AG09309 (cell line): ENCODE data around the gene PIP5K1C.

Experiments
- DNase-seq: peaks from one replicate; pipeline ENCODE4 v3.0.0-alpha.2; 2010; ENCODE audit warnings: low read depth
- H3K4me3 ChIP-seq: 2 replicates; pipeline ENCODE4 v1.5.1; 2011; ENCODE audit warnings: mild to moderate bottlenecking, low read depth, low read length, moderate library complexity; ENCODE audit not compliant: control insufficient read depth
- TF ChIP-seq, protein P1 (sequence below): IDR thresholded peaks from 2 replicates; pipeline ENCODE4 v1.5.1; 2011; ENCODE audit warnings: mild to moderate bottlenecking, low read depth, low read length, inconsistent platforms; ENCODE audit not compliant: insufficient read depth, control insufficient read depth; ENCODE audit errors: missing control alignments

The PIP5K1C gene

DNA sequence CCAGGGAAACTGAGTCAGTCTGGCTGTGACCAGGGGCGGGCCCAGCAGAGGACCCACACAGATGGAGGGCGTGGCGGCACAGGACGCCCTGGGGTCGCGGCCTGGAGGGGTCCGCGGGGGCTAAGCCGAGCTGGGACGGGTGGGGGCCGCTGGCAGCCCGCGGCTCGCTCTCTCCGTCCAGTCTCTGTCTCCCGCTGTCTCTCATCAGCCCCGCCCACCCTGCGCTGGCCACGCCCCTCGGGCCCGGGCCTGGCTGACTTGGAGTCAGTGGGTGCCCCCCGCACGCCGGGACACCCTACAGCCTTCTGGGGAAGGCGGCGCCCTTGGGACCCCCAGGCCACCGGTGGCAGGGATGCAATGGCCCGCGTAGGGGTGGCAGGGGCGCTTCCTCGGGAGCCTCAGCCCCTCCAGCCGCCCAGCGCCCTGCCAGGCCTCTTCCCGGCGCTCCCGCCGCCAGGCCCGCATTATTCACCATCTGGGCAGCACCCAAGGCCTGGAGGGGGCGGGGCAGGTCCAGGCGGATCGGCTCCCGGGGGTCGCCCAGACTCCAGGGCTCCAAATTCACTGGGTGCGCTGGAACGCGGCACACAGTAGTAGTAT lies 93.5 kb downstream of the PIP5K1C start, which contains the start of gene TBXA2R:
Gene TBXA2R, minus strand, starts transcription at position 186 of the 600 bp plus-strand sequence. CDS start 6,241 bp downstream, outside the sequence.
- peak within 1 kb of the TSS; percentile 44 for H3K4me3 ChIP-seq
- TF ChIP-seq, protein P1, sequence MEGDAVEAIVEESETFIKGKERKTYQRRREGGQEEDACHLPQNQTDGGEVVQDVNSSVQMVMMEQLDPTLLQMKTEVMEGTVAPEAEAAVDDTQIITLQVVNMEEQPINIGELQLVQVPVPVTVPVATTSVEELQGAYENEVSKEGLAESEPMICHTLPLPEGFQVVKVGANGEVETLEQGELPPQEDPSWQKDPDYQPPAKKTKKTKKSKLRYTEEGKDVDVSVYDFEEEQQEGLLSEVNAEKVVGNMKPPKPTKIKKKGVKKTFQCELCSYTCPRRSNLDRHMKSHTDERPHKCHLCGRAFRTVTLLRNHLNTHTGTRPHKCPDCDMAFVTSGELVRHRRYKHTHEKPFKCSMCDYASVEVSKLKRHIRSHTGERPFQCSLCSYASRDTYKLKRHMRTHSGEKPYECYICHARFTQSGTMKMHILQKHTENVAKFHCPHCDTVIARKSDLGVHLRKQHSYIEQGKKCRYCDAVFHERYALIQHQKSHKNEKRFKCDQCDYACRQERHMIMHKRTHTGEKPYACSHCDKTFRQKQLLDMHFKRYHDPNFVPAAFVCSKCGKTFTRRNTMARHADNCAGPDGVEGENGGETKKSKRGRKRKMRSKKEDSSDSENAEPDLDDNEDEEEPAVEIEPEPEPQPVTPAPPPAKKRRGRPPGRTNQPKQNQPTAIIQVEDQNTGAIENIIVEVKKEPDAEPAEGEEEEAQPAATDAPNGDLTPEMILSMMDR, result no peak
- no peak for DNase-seq

DNA sequence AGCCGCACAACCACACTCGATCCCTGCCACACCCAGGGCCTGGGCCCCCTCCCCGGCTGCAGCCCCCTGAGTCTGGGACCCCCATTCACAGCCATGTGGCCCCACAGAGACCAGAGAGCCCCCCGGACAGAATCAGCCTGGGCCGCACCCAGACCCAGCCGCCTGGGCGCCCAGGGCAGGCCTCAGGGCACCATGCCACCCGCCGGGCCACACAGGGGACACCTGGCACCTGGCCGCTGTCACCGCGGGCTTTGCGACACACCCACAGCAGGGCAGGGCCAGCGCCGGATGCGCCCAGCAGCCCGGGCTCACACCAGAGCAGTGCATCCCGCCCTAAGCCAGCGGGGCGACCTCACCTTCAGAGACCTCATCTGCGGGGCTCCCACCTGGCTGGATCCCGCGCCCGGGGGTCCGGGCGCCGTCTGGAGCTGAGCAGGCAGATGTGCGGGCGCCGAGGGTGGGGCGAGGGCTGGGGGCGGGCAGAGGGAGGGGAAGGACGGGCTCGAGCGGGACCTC lies 94.0 kb downstream of the PIP5K1C start:
- TF ChIP-seq, protein P1, result no peak
- DNase-seq, result no peak
- peak overlapping the region; percentile 44 for H3K4me3 ChIP-seq

DNA sequence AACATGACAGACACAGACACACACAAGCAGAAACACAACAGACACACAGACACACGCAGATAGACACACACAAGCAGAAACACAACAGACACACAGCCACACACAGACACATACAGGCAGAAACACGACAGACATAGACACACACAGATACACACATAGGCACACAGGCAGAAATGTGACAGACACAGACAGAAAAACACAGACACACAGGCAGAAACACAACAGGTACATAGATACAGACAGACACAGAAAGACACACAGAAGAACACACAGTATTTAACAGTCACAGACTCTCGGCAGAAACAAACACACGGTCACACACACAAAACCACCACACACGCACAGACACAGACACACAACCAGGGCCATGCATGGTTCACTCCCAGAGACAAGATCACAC lies 94.5 kb downstream of the PIP5K1C start:
- peak overlapping the region; percentile 44 for H3K4me3 ChIP-seq
- no peak for DNase-seq
- TF ChIP-seq, protein P1, result no peak

DNA sequence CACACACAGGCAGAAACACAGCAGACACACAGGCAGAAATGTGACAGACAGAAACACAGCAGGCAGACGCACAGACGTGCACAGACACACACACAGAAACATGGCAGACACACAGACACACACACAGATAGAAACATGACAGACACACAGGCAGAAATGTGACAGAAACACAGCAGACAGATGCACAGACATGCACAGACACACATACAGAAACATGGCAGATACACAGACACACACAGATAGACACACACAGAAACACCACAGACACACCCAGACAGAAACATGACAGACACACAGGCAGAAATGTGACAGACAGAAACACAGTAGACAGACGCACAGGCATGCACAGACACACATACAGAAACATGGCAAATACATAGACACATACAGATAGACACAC lies 94.9 kb downstream of the PIP5K1C start:
- DNase-seq, result no peak
- no peak overlapping the region for H3K4me3 ChIP-seq

DNA sequence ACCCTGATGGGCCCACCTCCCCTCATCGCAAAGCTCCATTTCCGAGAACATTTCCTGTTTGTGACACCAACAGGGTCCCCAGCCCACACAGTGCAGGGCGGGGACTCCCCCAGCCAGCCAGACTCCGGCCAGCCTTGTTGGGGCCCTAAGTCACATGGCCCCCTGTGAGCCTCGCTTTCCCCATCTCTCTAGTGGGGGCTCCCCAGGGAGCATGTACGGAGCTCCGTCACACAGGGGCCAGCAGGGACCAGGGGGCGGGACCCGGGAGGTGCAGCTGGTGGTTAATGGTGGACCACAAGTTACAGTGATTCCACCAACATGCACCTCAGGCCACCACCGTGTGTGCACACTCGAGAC lies 95.3 kb downstream of the PIP5K1C start:
- DNase-seq, result no peak
- TF ChIP-seq, protein P1, result no peak
- no peak overlapping the region for H3K4me3 ChIP-seq

More for the DNA sequence above, 94.9 kb downstream of the PIP5K1C start:
- TF ChIP-seq, protein P1, result no peak

DNA sequence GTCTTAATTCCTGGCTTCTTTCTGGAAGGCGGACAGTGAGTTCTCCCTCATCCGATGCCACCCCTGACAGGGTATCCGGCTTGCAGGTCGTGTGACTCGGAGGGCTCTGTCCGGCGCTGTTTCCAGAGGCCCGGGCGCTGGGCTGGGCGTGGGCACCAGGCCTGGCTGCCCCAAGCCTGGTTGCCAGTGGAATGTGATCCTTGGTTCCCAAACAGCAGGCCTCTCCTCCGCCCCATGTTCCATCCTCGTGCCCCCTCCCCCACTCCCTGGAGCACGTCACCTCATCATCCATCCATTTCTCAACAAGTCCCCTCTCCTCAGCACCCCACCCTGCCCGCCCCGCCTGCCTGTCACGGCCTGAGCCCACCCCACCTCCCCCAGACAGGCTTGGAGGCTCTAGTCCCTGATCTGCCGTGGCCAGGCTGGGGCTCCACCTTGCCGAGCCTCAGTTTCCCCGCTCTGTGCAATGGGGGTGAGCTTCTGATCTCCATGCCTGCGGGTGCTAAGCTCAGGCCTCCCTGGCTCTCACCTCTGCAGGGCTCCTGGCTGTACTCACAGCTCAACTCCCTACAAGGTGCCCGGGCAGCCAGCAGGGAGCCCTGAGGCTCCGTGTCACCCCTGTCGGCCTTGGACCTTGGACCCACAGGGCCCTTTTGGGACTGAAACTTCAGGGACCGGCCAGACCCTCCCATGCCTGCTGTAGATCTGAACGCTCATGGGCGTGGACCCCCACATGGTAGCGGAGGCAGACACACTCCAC lies 95.9 kb downstream of the PIP5K1C start:
- TF ChIP-seq, protein P1, result no peak

More for the DNA sequence above, 95.9 kb downstream of the PIP5K1C start:
- no peak for DNase-seq
- H3K4me3 ChIP-seq, result no peak overlapping the region
